Measurements from ENCODE around the gene SOX5. TPM values are rescaled to one million over a fixed set of nuclear protein-coding genes. Genes with fewer than 3 reads are reported as not detected.

Gene SOX5
- 1 to 10 TPM; 6.2 to 8.6 (median 7.7) TPM for polyA plus RNA-seq (ENCODE audit: insufficient read length in 4 of 4)

DNA sequence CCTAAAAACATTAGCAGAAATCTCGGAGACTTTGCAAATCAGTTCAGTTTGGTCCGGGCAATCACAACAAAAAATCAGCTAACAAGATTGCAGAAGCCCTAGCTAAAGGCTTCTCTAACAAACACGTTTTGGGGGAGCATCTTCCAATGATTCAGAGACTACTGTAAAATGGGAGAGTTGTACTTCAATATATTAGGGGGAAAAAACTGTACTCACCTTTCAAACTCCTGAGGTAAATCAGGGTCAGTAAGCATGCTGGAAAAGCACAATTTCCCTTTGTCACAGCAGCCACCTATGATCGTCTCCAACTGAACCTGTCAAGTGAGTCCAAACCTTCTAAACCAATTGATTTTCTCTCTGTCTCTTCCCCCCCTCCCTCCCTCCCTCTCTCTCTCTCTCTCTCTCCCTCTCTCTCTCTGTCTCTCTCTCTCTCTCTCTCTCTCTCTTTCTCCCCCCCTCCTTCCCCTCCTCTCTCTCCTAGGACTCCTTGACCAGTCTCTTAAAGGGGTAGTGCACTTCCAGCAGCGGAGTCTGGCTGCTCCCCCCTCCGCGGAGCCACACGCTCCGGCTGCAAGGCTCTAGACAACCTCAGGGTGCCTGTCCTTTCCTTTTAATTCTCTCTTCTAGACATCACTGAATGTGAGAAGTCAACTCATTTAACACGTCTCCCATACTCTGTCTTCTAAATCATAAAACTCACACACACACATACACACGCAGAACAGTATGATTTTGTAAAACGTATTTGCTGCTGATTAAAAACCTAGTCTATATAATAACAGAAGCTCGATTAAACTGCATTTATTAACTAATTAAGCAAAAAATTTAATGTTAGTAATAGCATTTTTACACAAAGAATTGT, at the start of gene SOX5:
Gene SOX5, minus strand, starts transcription at position 323 of the 862 bp plus-strand sequence. Its CDS starts 69 bp downstream, at position 254.
- DNase-seq (ENCODE audit: low read depth in 4 of 4, low spot score in 2 of 4), result peak; percentile 26 to 64 (median 50)

DNA sequence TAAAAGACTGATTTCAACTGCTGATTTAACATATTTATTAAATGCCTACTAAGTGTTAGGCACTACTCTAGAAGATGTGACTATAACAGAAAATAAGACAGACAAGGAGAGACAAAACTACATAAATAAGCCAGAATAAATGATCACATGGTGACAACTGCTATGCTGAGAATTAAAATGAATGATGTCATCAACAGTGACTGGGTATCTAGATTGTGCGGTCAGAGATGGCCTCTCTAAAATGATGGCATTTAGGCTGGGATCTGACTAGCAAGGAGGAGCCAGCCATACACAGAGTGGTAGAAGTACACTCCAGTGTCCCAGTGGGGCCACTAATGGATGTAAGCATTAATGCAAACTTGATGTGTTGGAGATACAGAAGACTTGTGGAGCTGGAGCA, 37.6 kb upstream of the SOX5 start:
- DNase-seq (ENCODE audit: low read depth in 4 of 4, low spot score in 2 of 4), result no peak

GRCh38 chr12:23980826-23981225, 31.4 kb upstream of the SOX5 start:
- no peak for DNase-seq (ENCODE audit: low read depth in 4 of 4, low spot score in 2 of 4)

DNA sequence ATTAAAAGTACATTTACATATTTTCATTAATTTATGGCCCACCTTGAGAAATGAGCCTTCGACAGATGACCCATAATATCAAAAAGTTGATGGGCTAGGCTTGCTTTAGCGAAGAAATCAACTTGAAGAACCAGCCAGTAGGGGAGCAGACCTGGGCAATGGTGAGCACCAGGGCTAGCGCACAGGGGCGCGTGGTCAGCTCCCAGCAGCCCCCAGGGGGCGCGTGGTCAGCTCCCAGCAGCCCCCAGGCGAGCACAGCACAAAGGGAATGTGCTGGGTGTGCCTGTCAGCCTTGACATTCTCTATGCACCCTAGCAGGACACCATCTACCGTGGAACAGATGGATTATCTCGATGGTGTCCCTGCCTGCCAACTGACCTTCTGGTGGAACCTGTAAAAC, 15.3 kb upstream of the SOX5 start:
- no peak for DNase-seq (ENCODE audit: low read depth in 4 of 4, low spot score in 2 of 4)

GRCh38 chr12:23959826-23960225, 10.4 kb upstream of the SOX5 start:
- DNase-seq (ENCODE audit: low read depth in 4 of 4, low spot score in 2 of 4), result no peak

DNA sequence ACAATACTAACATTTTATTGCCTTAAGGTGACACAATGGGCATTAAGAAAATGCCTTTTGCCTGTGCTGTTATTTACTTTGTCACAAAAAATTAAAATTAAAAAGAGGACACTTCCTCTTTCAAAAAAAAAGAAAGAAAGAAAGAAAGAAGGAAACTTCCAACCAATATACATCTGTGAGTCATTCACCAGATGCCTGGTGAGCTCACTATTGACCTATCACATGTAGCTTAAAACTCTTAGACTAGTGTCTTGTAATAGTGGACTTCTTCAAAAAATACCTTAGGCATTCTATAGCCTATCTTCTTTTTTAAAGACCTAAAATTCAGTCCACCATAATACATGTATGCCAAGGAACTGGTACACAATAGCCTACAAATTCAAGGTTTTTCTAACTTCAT, 4.9 kb upstream of the SOX5 start:
- no peak for DNase-seq (ENCODE audit: low read depth in 4 of 4, low spot score in 2 of 4)

DNA sequence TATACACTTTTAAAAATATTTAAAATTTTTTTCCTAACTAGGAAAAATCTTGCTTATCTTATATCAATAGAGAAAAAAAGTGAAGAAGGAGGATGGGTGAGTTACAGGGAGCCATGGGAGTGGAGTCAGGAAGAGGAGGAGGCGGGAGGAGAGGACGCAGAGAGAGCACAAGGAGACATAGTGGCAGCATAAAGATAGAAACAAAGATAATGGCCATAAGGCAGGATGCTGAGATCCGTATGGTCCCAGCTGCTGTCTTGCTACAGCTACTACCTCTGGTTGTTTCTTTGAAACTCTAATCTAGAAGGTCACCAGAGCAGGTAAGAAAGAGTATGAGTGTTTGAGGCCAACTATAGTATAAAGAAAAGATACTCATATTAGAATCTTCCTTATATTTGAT, 2.6 kb upstream of the SOX5 start:
- no peak for DNase-seq (ENCODE audit: low read depth in 4 of 4, low spot score in 2 of 4)

GRCh38 chr12:23950775-23951451, 1.4 kb upstream of the SOX5 start:
- peak; percentile 14 to 39 (median 22) for DNase-seq (ENCODE audit: low read depth in 4 of 4, low spot score in 2 of 4)

DNA sequence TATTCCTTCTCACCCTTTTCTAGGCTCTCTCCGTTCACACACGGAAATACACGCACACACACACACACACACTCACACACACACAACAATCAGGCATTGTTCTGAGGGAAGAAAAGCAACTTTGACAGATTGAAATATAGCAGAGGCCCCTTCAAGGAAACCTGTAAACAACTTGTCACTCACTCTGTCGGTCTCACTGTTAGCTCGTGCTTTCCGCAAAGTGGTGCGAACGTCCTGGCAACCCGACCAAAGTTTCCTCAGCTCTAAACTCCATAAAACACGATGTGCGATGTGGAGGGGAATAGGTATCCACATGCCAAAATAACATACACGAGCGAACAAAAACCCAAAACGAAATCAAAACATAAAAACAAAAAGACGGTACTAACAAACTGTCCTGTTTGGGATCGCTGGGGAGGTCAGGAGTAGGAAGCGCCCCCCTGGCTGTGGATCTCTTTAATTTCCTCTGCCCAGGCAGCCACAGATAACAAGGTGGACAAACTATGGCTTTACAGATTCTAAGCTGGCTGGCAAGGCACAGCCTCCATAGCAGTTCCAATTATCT, 822 bp upstream of the SOX5 start:
- peak; percentile 15 to 58 (median 34) for DNase-seq (ENCODE audit: low read depth in 4 of 4, low spot score in 2 of 4)

GRCh38 chr12:23948291-23948690, 1.2 kb downstream of the SOX5 start:
- no peak for DNase-seq (ENCODE audit: low read depth in 4 of 4, low spot score in 2 of 4)

DNA sequence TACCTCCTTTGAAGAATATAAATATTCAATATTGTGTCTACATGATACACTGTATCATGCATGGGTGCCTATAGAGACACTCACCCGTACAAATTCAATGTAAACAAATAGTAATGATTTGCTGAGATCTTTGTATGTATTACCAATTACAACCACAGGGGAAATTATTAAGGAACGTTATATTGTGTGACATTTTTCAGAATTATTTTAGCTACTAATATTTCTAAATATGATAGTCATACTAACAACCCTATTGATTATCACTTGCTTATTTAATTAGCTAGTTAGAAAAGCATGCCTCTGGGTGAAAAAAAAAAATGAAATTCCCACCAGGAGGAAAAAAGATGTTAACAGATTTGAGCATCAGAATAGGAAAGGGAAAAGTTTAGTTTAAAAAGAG, 2.1 kb downstream of the SOX5 start:
- no peak for DNase-seq (ENCODE audit: low read depth in 4 of 4, low spot score in 2 of 4)

DNA sequence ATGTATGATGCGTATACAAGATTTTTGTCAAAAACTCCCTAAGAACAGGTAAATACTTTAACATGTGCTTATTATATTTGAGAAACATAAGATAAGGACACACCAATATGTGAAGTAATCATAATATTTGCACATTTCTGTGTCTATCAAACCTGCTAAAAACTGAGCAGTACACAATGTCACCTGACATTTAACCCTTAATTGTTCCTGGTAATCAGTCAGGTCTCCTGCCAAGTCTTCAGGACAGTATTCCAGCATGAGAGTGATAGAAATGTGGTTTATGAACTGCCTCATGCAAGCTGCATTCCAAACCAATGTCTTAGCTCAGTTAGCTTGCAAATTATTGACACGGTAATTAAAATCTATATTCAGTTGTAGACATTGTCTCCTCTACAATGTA, 4.2 kb downstream of the SOX5 start:
- DNase-seq (ENCODE audit: low read depth in 4 of 4, low spot score in 2 of 4), result no peak

- no peak for DNase-seq (ENCODE audit: low read depth in 4 of 4, low spot score in 2 of 4)
Observed at GRCh38 chr12:23944067-23944466, 5.4 kb downstream of the SOX5 start.

GRCh38 chr12:23942841-23943240, 6.6 kb downstream of the SOX5 start:
- no peak for DNase-seq (ENCODE audit: low read depth in 4 of 4, low spot score in 2 of 4)

DNA sequence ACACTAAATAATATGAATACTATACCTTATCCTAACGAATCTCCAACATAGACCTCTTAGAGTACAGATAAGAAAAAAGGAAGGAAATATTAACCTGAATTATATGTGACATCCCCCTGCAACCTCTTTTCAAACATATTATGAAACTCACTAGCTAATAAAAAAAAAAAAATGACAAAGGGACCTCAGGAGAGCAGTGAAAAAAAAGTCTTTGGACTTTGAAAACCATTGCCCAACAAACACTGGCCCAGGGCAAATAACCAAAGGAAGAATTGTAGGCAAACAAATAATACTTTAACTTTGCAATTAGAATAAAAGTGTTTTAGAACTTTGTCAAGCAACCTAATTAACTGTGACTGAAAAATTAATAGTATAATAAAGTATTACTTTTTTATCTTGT, 7.7 kb downstream of the SOX5 start:
- no peak for DNase-seq (ENCODE audit: low read depth in 4 of 4, low spot score in 2 of 4)

GRCh38 chr12:23938422-23938821, 11.0 kb downstream of the SOX5 start:
- DNase-seq (ENCODE audit: low read depth in 4 of 4, low spot score in 2 of 4), result no peak

GRCh38 chr12:23931176-23931575, 18.3 kb downstream of the SOX5 start:
- DNase-seq (ENCODE audit: low read depth in 4 of 4, low spot score in 2 of 4), result no peak

- no peak for DNase-seq (ENCODE audit: low read depth in 4 of 4, low spot score in 2 of 4)
Observed at GRCh38 chr12:23930599-23930998, 18.9 kb downstream of the SOX5 start.

DNA sequence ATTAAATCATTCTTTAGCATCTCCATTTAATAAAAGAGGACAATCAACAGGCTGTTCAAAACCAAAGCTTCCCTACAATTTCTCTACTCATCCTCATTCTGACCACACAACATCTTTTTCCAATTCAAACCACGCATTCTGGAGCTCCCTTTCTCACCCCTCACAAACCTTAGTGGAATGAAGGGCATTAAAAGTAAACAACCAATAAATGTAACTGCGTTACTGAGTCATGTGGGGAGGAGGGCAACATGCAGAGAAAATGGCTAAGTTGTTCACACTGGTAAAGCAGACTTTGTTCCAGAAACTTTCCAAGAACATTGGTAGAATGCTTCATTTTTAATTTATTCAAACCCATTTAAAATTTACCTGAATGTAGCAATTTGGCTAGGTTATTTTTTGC, 19.6 kb downstream of the SOX5 start:
- DNase-seq (ENCODE audit: low read depth in 4 of 4, low spot score in 2 of 4), result no peak

GRCh38 chr12:23927907-23928306, 21.6 kb downstream of the SOX5 start:
- DNase-seq (ENCODE audit: low read depth in 4 of 4, low spot score in 2 of 4), result no peak

- DNase-seq (ENCODE audit: low read depth in 4 of 4, low spot score in 2 of 4), result no peak
Observed at GRCh38 chr12:23921099-23921856, 28.2 kb downstream of the SOX5 start.
